NCI-H2227 (cell line): ENCODE results near the gene TPI1.
A peak's percentile ranks its signal among the peaks of the same experiment; 100 is the strongest.
"Not testable (repeated sequence)": the region's sequence is repeated elsewhere in the genome, so short reads cannot be mapped to it uniquely, and the experiment has no call there.

Experiments
- DNase-seq: peaks from one replicate; lab custom pipeline; 2025; ENCODE audit not compliant: unreplicated experiment; lab: John Stamatoyannopoulos, UW

Gene TPI1

DNA sequence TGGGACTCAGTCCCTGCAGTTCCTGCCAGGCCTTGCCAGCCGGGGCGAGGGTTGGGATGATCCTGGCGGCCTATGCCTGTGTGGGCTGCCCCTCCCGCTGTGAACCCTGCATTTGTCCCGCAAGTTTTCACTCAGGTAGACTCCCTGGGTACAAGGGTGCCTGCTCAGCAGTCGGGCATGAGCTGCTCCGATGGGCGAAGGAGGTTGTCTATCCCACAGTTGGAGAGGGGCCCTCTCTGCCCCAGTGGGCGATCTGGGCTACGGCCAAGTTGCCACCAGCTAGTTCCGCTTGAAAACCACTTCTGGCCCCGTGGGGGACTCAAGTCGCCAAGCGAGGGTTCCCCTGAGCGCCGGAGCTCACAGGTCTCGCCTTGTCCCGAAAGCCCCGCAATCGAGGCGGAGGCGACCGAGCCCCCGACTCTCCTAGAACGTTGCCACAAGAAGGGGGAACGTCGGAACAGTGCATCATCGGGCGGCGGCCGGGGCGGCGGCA is 365 bp upstream of the TPI1 start:
- no peak for DNase-seq

DNA sequence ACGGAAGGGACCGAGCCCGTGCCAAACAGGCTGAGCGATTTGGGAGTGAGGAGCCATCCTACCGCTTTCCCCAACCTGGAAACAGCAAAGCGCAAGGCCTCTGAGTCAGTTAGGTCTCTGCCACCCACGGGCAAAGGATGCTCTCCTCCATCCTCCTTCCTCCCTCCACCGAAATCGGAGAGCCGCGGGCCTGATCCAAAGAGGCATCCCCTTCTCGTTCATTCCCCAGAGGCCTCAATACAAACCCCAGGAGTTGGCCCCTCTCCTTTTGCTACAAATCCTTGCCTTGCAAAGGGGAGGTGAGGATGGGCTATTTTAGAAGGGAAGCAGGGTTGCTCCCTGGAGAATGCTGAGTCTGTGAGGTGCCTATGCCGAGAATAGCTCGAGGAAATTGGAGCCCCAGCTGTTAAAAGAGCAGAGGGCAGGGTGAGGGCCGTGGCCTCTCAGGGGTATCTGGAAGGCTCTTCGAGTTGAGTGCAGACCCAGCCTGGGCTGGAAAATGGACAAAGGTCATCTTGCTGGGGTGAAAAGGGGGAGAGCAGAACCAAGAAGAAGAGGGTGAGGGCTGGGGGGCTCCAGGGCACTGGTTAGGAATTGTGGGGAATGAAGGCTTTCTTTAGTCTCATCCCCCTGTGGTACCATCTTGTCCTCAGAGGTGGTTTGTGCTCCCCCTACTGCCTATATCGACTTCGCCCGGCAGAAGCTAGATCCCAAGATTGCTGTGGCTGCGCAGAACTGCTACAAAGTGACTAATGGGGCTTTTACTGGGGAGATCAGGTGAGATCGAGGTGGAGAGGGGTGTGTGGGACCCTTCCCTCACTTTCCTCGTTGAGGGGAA is 1.1 kb downstream of the TPI1 start:
- DNase-seq = no peak

DNA sequence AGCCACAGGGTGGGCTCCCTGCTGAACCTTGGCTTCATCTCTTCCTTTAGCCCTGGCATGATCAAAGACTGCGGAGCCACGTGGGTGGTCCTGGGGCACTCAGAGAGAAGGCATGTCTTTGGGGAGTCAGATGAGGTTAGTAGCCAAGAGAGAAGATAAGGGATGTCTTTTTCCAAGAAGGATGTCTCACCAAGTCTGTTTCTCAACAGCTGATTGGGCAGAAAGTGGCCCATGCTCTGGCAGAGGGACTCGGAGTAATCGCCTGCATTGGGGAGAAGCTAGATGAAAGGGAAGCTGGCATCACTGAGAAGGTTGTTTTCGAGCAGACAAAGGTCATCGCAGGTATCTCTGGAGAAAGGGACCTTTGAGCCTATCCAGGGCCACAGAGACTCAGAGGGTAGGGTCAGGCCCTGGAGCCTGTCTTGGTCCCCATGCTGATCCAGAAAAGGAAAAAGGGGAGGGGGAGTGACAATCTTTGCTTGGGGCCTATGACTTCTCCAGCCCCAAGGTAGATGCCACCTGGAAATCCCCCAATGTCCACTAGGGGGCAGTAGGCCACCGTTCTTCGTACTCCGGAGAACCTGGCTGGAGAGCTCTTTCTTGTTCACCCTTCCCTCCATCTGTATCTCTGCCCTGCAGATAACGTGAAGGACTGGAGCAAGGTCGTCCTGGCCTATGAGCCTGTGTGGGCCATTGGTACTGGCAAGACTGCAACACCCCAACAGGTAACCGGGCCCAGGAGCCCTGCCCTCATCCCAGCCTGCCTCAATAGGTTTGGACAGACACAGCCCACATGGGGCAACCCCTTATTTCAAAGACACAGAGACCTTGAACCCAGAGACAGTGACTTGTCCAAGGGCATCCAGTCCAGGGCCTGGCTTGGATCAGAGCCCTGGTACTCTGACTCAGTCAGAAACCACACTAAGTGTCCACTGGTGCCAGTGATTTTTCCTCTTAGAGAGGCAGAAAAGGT is 2.0 kb downstream of the TPI1 start:
- peak; percentile 86 for DNase-seq

DNA sequence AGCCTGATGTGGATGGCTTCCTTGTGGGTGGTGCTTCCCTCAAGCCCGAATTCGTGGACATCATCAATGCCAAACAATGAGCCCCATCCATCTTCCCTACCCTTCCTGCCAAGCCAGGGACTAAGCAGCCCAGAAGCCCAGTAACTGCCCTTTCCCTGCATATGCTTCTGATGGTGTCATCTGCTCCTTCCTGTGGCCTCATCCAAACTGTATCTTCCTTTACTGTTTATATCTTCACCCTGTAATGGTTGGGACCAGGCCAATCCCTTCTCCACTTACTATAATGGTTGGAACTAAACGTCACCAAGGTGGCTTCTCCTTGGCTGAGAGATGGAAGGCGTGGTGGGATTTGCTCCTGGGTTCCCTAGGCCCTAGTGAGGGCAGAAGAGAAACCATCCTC is 3.0 kb downstream of the TPI1 start:
- DNase-seq = not testable (repeated sequence)

DNA sequence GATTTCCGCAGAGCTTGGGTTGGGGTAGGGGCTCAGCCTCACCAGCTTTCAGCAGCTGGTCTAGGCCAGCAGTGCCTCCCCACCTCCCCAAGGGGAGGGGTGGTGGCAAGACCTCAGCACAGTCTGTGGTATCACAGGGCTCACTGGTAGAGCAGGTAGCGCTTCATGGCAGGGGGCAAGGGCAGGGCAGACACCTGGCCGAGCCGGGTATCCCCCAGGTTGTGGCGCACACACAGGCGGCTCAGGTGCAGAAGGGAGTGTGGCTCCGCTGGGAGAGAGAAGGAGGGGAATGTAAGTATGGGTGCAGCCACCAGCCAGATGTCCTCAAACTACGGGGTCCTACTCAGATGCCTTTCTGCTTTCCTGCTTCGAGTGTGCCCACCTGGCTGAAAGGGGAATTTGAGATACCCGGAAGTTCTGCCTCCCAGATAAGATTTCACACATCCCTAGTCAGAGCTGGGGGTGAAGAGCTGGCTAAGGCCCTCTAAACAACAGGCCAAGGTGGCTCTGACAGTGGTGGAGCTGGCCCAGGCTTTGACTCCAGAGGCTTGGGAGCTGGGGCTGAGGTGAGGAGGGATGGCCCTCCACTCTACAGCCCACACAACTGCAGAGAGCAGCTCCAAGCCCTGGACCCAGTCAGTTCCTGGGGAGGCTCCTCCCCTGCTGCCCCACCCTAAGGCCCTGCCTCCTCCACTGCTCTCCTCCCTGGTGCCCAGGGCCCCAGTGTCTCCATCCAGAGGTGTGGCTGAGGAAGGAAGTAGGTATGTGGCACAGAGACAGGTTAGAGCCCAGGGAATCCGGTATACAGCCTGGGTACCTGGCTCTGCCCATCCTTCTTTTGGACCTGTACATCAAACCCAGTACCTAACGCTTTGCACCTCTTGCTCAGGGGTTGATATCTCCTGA is 4.0 kb downstream of the TPI1 start:
- DNase-seq = peak; percentile 22

DNA sequence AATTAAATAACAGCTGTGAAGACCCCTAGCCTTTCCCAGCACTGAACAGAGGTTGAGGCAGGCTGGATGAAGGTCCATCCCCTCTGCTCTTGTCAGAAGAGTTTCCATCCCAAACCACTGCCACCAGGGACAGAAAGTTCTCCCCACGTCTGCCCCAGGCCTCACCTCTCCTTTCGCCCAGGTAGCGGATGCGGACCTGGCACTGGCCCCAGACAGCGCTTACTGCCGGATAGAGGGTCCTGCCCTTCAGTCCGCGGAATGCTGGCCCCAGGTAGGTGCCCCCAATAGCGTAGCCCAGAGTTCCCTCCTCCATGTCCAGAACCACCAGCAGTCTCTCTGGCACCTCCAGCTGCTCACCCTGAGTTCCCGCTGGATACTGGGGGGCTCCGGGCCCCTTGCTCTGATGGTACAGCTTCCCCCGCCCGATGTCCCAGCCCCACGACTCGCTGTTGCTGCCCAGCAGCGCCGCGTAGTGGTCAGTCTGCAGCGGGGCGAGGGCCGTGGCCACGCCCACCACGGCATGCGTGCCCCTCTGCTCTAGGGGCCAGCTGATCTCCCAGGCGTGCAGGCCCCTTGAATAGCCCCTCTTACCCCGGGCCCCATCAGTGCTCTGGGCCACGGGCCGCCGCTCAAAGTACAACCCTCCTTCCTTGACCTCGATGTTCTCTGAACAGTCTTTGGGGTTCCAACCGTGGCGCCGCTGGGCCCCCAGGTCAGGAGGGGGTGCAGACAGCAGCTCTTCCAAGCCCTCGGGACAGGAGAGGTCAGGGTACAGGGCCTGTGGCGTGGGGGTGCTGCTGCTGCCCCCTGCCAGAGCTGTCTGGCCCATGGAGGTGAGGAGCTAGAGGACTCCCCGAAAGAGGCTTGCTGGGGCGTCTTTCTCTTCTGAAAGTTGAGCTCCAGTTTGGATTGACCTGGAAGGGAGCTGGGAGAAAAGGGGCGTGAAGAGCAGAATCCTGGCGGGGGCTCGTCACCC is 5.0 kb downstream of the TPI1 start:
- DNase-seq = peak; percentile 85

DNA sequence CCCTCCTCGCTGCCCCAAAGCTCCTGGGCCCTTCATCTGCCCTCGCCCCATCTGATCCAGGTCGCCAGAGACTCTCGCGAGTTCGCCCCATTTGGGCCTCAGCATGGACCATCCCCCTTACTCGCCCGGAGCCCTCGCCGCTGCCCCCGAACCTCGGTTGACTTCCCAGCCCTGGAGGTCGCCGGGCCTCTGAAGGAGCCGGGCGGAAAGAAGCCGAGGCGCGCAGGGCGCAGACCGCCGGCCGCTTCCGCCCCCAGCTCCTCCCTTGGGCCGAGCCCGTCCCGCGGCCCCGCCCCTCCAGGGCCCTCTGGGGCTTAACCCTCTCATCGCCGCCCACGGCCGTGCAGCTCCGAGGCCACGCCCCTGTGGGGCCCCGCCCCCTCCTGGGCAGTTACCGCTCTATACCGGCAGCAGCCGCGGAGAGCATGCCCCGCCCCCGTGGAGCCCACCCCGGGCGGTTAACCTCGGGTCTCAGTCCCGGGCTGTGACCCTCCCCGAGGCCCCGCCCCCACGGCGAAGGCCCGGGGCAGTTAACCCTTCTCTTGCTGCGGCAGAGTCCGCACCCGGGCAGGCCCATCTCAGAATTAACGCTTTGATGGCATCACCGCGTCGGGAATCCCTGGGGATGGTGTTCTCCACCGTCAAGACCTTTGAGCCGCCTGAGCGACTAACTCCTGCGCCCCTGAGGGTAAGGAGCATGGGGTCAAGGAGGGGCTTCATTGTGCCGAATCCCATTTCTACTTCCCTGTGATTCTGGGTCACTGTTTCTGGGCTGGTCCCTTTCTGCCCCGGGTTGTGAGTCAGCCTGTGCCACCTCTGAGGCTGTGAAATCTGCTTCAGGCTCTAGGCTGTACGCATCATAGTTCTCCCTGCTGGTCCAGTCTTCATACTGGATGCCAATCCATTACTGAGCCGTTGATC is 6.0 kb downstream of the TPI1 start, which contains the start of gene SPSB2:
Gene SPSB2 (minus strand): TSS at position 210 of the 921 bp plus-strand sequence. CDS start 402 bp downstream, outside the sequence.
- peak; percentile 97 for DNase-seq

DNA sequence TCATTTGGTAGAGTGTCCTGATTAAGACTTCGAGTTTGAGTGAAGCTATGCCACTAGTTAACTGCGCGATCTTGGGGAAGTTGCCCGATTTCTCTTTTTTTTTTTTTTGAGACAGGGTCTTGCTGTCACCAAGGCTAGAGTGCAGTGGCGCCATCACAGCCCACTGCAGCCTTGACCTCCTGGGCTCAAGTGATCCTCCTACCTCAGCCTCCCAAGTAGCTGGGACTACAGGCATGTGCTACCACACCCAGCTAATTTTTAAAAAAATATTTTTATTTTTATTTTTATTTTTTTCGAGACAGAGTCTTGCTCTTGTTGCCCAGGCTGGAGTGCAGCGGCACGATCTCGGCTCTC is 6.7 kb downstream of the TPI1 start:
- DNase-seq = not testable (repeated sequence)

DNA sequence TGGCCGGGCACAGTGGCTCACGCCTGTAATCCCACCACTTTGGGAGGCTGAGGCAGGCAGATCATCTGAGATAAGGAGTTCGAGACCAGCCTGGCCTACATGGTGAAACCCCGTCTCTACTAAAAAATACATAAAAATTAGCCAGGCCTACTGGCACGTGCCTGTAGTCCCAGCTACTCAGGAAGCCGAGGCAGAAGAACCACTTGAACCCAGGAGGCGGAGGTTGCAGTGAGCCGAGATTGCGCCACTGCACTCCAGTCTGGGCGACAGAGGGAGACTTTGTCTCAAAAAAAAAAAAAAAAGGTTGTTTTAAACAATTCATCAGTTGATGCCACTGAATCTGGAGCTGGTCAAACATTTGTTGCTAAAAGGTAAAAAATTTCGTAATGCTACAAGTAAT is 12.5 kb downstream of the TPI1 start:
- DNase-seq = not testable (repeated sequence)

DNA sequence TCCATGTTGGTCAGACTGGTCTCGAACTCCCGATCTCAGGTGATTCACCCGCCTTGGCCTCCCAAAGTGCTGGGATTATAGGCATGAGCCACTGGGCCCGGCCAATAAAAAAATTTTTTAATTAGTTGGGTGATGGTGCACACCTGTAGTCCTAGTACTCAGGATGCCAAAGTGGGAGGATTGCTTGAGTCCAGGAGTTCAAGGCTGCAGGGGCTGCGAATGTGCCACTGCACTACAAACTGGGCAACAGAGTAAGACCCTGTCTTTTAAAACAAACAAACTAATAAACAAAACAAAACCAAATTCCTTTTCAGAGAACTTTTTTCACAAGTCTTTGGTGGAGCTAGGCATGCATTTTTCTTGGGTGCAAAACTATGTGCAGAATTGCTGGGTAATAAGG is 15.9 kb downstream of the TPI1 start:
- no peak for DNase-seq

DNA sequence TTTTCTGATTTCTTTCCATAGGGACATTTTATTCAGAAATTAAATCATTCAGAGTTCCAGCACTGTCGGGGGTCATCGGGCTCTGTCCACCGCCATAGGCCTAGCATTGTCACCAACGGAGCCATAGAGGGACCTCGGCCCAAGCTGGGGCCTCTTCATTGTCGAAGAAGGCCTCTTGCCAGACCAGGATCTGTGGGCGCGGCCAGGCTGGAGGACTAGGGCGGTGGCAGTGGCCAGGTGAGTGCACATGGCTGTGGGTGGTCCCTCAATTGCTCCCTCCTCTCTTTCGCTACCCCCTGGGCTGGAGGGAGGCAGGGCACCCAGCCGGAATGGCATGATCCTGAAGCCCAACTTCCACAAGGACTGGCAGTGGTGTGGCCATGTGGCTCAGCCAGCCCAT is 16.4 kb downstream of the TPI1 start:
- no peak for DNase-seq

DNA sequence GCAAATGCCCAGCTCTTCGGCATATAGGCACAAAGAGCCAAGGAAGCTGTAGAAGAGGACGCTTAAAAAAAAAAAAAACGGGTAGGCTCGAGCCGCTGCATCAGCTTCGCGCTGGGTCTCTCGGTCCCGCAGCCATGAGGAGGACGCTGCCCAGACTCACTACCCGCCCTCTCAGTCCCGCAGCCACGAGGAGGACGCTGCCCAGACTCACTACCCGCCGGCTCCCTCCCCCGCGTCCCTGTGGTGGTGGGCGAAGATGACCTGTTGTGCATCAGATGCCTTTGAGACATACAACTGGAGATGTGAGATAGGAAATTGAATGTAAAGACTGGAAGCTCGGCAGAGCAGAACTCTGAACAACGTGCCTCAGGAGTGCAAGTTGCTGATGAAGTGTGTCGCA is 17.2 kb downstream of the TPI1 start:
- no peak for DNase-seq

DNA sequence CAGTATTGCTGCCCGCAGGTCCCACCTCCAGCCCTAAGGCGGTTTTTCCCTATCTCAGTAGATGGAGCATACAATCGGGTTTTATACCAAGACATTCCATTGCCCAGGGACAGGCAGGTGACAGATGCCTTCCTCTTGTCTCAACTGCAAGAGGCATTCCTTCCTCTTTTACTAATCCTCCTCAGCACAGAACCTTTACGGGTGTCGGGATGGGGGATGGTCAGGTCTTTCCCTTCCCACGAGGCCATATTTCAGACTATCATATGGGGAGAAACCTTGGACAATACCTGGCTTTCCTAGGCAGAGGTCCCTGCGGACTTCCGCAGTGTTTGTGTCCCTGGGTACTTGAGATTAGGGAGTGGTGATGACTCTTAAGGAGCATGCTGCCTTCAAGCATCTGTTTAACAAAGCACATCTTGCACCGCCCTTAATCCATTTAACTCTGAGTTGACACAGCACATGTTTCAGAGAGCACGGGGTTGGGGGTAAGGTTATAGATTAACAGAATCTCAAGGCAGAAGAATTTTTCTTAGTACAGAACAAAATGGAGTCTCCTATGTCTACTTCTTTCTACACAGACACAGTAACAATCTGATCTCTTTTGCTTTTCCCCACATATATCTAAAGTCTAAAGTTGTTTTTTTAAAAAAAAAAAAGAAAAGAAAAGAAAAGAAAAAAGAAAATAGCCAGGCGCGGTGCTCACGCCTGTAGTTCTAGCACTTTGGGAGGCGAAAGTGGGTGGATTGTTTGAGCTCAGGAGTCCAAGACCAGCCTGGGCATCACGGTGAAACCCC is 19.1 kb downstream of the TPI1 start:
- DNase-seq = not testable (repeated sequence)

DNA sequence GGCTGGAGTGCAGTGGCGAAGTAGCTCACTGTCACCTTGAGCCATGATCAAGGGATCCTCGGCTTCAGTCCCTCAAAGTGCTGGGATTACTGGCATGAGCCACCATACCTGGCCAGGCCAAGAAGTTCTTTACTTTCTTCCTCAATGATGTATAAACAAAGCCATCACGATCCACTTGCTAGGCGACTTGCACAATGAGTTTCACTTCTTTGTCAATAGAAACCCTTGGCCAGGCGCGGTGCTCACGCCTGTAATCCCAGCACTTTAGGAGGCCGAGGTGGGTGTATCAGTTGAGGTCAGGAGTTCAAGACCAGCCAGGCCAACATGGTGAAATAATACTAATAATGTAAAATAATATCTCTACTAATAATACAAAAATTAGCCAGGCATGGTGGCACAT is 20.1 kb downstream of the TPI1 start:
- no peak for DNase-seq

DNA sequence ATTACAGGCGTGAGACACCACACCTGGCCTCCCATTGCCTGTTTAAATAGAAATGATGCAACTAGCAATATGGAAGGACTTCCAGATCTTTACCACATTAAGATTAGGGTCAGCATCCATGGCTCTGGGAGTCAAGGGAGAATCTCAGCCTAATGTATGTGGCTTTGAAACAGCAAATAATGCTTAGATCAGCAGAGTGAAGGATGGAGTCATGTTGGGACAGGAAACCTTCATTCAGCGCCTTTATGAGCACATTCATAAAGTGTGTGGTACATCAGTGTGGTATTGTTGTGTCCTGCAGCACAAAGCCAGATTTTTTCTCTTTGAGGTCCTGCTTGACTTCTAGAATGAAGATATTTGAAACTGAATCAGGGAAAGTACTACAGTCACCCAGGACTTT is 21.0 kb downstream of the TPI1 start:
- no peak for DNase-seq

DNA sequence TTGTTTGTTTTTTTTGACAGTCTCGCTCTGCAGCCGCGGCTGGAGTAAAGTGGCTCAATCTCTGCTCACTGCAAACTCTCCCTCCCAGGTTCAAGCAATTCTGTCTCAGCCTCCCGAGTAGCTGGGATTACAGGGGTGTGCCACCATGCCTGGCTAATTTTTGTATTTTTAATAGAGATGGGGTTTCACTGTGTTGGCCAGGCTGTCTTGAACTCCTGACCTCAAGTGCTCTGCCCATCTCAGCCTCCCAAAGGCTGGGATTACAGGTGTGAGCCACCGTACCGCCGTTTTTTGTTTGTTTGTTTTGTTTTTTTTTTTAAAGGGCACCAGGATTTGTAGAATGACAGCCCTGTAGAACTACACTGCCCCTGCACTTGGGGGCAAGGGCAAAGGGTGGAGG is 21.5 kb downstream of the TPI1 start:
- not testable (repeated sequence) for DNase-seq

DNA sequence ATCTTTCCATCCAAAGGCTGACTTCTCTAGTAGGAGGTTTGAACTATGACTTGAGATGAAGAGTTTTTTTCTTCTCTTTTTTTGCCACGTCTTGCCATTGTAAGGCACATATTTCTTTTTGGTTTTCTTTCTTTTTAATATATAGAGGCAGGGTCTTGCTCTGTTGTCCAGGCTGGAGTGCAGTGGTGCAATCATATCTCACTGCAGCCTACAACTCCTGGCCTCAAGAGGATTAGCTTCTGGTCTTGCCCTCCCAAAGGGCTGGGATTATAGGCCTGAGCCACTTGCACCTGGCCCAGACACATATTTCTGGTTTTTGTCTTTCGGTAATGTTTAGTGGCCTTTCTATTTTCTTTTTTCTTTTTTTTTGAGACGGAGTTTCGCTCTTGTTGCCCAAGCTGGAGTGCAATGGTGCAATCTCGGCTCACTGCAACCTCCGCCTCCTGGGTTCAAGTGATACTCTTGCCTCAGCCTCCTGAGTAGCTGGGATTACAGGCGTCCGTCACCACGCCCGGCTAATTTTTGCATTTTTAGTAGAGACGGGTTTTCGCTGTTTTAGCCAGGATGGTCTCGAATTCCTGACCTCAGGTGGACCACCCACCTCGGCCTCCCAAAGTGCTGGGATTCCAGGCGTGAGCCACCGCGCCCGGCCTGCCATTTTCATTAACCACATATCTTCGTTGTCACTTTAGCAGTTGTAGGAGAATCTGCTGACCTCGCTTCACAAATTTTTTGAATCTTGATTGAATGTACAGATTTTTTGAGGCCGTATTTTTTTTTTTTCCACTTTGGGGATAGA is 22.6 kb downstream of the TPI1 start:
- DNase-seq = not testable (repeated sequence)
